HG02840 (cell line): ENCODE data around the gene ANK2.
"Not testable (repeated sequence)": the region's sequence is repeated elsewhere in the genome, so short reads cannot be mapped to it uniquely, and the experiment has no call there.

Experiments
- ATAC-seq: cut with Tn5 transposase; IDR thresholded peaks from one replicate; pipeline ENCODE4 v1.9.1; 2021; ENCODE audit warnings: mild to moderate bottlenecking, moderate library complexity, moderate number of reproducible peaks; ENCODE audit not compliant: unreplicated experiment, low FRiP score

ANK2 gene

GRCh38 chr4:113183032-113183605 lies 133.7 kb downstream of the ANK2 start:
- ATAC-seq = no peak

- ATAC-seq = not testable (repeated sequence)
Measured at GRCh38 chr4:113186220-113186619, 136.8 kb downstream of the ANK2 start.

- ATAC-seq = no peak
Measured at GRCh38 chr4:113186913-113187312, 137.5 kb downstream of the ANK2 start.

- no peak for ATAC-seq
Measured at GRCh38 chr4:113187358-113187757, 137.9 kb downstream of the ANK2 start.

- ATAC-seq = no peak
Measured at GRCh38 chr4:113189546-113189945, 140.1 kb downstream of the ANK2 start.

- no peak for ATAC-seq
Measured at GRCh38 chr4:113209153-113209552, 159.7 kb downstream of the ANK2 start.

GRCh38 chr4:113209652-113210320 lies 160.3 kb downstream of the ANK2 start:
- no peak for ATAC-seq

GRCh38 chr4:113212613-113213012 lies 163.2 kb downstream of the ANK2 start:
- no peak for ATAC-seq

- no peak for ATAC-seq
Measured at GRCh38 chr4:113221990-113222389, 172.5 kb downstream of the ANK2 start.

GRCh38 chr4:113222471-113222870 lies 173.0 kb downstream of the ANK2 start:
- ATAC-seq = no peak

- no peak for ATAC-seq
Measured at GRCh38 chr4:113223001-113223400, 173.5 kb downstream of the ANK2 start.

- no peak for ATAC-seq
Measured at GRCh38 chr4:113232194-113232593, 182.7 kb downstream of the ANK2 start.

- no peak for ATAC-seq
Measured at GRCh38 chr4:113236916-113237315, 187.5 kb downstream of the ANK2 start.

- ATAC-seq = no peak
Measured at GRCh38 chr4:113243312-113243711, 193.9 kb downstream of the ANK2 start.

- not testable (repeated sequence) for ATAC-seq
Measured at GRCh38 chr4:113244747-113245146, 195.3 kb downstream of the ANK2 start.

GRCh38 chr4:113248320-113248719 lies 198.9 kb downstream of the ANK2 start:
- no peak for ATAC-seq

GRCh38 chr4:113255628-113256027 lies 206.2 kb downstream of the ANK2 start:
- no peak for ATAC-seq

- ATAC-seq = no peak
Measured at GRCh38 chr4:113256946-113257345, 207.5 kb downstream of the ANK2 start.

GRCh38 chr4:113260688-113261087 lies 211.2 kb downstream of the ANK2 start:
- ATAC-seq = no peak

- ATAC-seq = no peak
Measured at GRCh38 chr4:113263274-113263673, 213.8 kb downstream of the ANK2 start.

- ATAC-seq = no peak
Measured at GRCh38 chr4:113270520-113271319, 221.3 kb downstream of the ANK2 start.

- ATAC-seq = no peak
Measured at GRCh38 chr4:113272523-113272922, 223.1 kb downstream of the ANK2 start.
